GM18520 (cell line): ENCODE results near the gene SLC25A23.
"Not testable (repeated sequence)": the region's sequence is repeated elsewhere in the genome, so short reads cannot be mapped to it uniquely, and the experiment has no call there.

Experiments
- ATAC-seq: cut with Tn5 transposase; IDR thresholded peaks from one replicate; pipeline ENCODE4 v1.9.1; 2021; ENCODE audit not compliant: unreplicated experiment

The SLC25A23 gene

DNA sequence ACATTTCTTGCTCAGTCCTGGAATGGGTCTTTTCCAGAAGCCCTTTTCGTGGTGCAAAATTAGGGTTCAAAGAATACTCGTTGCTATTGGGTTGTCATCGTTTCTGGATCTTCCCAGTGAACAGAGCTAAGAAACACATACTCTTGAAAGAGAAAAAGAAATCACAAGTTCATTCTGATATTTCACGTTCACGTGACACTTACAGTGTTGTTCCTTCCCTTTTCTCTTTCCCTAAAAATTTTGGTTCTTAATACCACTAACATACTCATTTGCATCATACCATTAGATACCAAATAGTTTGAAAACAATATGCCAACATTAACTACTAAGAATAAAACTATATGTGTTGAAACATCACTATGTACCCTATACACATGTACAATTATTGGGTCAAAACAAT, 53.2 kb downstream of the SLC25A23 start:
- no peak for ATAC-seq

DNA sequence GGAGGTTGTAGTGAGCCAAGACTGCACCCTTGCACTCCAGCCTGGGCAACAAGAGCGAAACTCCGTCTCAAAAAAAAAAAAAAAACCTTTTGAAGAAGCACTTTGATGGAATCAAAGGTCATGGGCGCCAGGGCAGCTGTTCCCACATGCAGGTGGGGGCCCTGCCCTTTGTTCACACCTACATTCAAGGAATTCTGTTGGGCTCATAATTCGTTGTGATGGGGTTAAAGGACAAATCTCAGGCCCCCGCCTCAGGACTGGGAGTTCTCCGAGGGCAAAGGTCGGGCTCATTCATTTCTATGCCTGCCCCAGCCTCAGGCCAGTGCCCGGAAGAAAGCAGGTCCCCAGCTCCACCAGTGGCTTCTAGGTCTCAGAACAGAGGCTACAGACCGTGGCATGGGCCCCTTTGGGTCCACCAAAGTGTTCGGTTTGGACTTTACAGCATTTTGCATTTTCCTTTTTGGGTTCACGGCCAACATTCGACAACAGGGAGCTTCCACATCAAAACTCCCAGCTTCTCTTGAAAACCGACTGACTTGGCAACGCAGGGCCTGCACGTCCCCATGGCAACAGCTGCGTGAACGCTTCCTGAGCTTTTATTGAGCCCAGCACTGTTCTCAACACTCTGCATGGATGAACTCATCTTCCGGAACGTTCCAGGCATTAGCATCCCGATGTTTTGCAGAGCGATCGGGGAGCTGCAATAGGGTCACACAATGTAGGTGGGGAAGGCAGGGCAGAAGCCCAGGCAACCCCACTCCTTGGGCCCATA, 56.6 kb downstream of the SLC25A23 start:
- no peak for ATAC-seq

DNA sequence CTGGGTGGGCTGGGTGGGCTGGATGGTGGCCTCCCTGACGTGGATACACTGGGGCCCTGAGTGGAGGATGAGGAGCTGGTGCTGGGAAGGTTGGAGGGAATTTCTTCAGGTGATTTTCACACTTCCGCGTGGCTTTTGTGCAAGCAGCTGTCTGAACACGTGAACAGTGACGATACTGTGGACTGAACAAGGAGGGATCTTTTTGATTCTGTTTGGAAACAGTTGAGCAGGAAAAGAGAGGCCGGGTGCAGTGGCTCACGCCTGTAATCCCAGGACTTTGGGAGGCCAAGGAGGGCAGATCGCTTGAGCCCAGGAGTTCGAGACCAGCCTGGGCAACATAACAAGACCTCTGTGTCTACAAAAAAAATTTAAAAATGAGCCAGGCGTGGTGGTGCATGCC, 57.5 kb downstream of the SLC25A23 start:
- no peak for ATAC-seq

DNA sequence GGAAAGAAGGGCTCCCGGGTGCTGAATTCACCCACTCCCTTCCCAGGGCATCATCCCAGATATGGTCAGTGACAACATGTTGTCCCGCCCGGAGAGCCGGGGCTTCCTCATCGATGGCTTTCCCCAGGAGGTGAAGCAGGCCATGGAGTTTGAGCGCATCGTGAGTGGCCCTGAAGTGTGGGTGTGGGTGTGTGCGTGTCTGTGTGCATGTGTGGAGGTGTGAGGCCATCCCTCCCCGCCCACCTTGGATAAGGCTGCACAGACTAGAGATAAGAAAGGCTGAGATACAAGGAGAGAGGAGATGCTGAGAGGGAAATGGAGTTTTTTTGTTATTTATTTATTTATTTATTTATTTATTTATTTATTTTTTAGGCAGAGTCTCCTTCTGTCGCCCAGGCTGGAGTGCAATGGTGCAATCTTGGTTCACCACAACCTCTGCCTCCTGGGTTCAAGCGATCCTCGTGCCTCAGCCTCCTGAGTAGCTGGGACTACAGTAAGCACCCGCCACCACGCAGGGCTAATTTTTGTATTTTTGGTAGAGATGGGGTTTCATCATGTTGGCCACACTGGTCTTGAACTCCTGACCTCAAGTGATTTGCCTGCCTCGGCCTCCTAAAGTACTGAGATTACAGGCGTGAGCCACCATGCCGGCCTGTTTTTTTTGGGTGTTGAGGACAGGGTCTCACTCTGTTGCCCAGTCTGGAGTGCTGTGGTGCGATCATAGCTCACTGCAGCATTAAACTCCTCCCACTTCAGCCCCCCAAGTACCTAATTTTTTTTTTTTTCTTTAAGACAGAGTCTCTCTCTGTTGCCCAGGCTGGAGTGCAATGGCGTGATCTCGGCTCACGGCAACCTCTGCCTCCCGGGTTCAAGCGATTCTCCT, 59.3 kb downstream of the SLC25A23 start:
- not testable (repeated sequence) for ATAC-seq

DNA sequence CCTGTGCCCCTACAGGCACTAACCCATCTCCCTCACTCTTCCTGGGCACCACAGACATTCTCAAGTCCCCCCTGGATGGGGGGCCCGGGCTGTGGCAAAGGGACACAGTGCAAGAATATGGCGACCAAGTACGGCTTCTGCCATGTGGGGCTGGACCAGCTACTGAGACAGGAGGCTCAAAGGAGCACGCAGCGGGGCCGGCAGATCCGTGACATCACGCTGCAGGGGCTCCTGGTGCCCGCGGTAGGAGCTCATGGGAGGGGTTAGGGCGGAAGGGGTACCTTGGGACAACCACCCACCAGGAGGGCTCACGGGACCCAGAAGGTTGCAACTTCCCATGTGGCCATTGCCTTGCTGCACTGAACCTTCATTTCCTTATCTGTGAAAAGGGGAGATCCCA, 63.3 kb downstream of the SLC25A23 start:
- no peak for ATAC-seq

DNA sequence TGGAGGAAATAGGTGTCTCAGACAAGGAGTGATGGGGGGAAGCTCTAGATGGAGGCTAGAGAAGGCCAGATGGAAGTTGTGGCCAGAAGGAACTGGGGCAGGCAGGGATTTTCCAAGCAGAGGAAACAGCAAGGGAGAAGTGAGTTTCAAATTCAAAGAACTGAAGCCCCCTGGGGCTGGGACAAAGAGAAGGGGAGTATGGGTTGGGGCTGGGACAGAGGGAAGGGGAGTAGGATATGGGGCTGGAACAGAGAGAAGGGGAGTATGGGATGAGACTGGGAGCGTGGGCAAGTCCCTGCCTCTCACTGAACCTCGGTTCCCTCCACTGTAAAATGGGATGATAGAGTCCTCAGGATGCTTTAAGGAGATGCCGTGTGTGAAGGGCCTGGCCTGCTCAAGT, 64.8 kb downstream of the SLC25A23 start:
- ATAC-seq, result no peak

DNA sequence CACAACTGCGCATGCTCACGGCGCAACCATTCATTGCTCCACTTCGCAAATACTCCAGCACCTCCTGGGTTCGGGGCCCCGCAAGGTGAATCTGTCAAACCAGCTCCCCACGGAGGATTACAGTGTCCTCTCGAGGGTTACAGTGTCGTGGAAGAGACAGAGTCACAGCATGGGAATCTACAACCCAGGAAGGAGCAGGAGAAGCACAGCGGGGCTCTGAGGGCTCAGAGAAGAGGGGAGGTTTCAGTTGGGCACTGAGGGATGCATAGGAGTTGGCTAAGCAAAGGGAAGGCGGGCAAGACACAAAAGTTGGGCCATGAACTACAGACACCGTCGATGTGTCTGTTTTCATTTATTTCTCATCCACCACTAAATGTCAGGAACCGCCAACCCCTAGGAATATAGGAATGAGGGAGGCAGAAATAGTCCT, 65.6 kb downstream of the SLC25A23 start:
- ATAC-seq, result no peak

DNA sequence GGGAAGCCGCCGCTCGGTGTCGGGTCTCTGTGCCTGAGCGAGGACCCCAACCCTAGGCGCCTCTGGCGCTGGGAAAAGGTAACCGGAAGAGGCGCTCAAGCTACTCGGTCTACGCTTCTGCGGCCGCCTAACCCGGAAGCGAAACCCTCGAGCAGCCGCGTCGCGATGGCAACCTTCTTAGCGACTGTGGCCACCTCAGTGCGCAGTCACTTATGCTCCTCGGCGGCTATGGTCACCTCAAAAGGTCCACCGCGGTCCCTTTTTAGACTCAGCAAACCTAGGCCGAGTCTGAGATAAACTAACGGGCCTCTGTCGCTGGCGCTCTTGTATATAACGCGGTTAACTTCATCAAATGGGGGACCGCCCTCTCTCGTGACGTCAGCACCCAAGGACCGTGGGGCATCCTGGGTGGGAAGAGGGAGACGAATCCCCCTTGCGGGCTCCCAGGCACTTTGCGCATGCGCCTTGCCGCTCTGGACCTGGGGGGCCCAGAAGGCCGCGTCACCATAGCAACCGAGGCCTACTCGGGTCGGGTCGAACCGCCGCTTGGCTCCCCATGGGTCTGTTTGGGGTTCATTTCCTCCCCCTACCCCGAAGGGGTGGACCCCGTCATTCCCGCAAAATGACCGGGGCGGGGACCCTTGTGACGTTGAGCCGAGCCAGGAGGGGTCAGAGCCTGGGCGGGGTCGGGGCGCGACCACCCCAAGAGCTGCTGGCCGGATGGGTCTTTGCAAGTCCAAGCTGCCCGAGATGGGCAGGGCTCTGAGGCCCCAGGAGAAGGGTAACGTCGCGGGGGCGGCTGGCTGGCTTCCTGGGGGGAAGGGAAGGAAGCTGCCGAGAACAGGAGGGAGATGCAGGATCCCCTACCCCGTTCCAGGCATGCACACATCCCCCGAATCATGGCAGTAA, 66.3 kb downstream of the SLC25A23 start, which contains the start of gene GTF2F1:
TSS of gene GTF2F1 (minus strand) at position 91 of the 909 bp plus-strand sequence. CDS start 169 bp downstream, outside the sequence.
- peak; percentile 63 for ATAC-seq

DNA sequence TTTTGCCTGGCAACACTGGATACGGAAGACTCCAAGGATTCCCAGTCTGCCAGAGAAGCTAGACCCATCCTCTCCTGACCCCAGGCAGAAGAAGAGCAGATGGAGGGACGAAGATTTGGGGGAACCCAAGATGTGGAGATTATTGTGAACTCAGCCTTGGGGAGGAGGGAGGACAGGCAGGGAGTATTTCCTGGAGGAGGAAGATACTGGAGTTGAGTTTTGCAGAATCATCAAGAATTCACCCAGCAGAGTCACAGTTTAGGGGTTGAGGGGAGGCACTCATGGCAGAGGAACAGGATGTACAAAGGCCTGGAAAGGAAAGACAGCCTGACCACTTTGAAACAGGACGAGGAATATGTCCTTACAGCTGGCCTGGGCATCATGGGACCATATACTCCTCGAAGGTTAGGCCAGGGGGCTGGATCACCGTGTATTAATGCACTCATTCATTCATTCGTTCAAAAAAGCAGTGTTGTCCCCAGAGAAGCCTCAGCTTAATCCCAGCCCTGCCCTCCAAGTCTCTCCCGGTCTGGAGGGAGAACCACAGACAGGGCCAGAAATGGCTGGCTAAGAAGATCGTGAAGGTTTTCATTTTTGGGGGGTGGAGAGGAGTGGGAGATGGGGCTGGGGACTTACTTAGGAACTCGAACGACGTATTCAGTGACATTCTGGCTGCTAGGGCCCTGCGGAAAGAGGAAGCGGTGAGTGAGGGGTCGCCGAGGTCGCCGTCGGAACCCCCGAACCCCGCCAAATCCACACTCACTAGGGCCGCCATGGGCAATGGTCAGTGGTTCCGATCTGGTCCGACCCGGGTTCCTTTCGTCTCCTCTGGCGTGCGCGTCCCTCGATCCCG, 67.1 kb downstream of the SLC25A23 start:
- no peak for ATAC-seq
